Panc1 (cell line): ENCODE data around the gene PLA1A.

Source experiments
- POLR2AphosphoS5 ChIP-seq: IDR thresholded peaks from 2 replicates; pipeline ENCODE4 v1.6.1; 2012; ENCODE audit warnings: mild to moderate bottlenecking, low read depth, low read length, moderate library complexity
- SIN3A ChIP-seq: IDR thresholded peaks from 2 replicates; pipeline ENCODE4 v1.6.1; 2012; ENCODE audit warnings: low read depth, mild to moderate bottlenecking, low read length, moderate library complexity, borderline replicate concordance; ENCODE audit not compliant: insufficient read depth
- TCF7L2 ChIP-seq: IDR thresholded peaks from 2 replicates; pipeline ENCODE4 v1.6.1; 2011; ENCODE audit warnings: mild to moderate bottlenecking, low read depth, low read length, inconsistent platforms
- TF ChIP-seq, protein P1 (sequence below): fragments of 450-650 bp; IDR thresholded peaks from 2 replicates; pipeline ENCODE4 v1.5.1; 2017; ENCODE audit warnings: mild to moderate bottlenecking
- TF ChIP-seq, protein P2 (sequence below), 2 experiments: IDR thresholded peaks; 2 replicates each; pipeline ENCODE4 v1.6.1; 2011 to 2012; ENCODE audit warnings: low read depth in 2 of 2, control low read depth in 1 of 2, low read length in 1 of 2, mild to moderate bottlenecking in 1 of 2, moderate library complexity in 1 of 2; ENCODE audit not compliant: insufficient read depth in 1 of 2

DNA sequence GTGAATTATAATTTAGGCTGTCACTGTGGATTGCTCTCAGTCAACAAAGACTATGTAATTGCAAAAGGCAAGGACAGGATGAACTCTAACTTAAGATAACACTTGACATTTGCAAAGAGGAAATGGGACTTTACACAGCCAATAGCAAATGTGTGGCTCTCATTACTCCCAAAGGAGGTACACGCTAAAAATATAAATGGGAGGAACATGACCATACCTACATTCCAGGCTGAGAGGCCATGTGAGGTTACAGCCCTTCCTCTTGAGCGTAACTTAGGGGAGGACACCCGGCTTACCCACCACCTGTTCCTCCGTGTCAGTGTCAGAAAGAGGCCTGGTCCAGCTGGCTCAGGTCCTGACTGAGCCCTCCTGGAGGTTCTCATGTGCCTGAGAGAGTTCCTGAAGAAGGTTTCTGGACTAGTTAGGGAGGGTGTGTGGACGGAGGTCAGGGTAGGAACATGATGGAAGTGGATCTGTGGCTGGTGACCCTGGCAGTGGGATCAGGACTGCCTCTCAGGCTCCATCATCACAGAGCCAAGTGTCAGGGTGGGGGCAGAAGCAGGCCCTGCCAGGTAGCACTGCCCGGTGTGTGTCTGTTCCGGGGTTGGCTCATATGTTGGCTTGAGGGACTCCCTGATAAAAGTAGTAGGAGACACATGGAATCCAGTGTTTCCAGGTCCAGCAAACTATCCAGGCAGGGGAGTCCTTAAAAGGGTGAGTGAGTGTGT is 54.8 kb downstream of the PLA1A start:
- TF ChIP-seq POLR2AphosphoS5 = no peak
- TF ChIP-seq, protein P1, sequence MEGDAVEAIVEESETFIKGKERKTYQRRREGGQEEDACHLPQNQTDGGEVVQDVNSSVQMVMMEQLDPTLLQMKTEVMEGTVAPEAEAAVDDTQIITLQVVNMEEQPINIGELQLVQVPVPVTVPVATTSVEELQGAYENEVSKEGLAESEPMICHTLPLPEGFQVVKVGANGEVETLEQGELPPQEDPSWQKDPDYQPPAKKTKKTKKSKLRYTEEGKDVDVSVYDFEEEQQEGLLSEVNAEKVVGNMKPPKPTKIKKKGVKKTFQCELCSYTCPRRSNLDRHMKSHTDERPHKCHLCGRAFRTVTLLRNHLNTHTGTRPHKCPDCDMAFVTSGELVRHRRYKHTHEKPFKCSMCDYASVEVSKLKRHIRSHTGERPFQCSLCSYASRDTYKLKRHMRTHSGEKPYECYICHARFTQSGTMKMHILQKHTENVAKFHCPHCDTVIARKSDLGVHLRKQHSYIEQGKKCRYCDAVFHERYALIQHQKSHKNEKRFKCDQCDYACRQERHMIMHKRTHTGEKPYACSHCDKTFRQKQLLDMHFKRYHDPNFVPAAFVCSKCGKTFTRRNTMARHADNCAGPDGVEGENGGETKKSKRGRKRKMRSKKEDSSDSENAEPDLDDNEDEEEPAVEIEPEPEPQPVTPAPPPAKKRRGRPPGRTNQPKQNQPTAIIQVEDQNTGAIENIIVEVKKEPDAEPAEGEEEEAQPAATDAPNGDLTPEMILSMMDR = no peak
- TF ChIP-seq SIN3A = no peak
- TF ChIP-seq, protein P2, sequence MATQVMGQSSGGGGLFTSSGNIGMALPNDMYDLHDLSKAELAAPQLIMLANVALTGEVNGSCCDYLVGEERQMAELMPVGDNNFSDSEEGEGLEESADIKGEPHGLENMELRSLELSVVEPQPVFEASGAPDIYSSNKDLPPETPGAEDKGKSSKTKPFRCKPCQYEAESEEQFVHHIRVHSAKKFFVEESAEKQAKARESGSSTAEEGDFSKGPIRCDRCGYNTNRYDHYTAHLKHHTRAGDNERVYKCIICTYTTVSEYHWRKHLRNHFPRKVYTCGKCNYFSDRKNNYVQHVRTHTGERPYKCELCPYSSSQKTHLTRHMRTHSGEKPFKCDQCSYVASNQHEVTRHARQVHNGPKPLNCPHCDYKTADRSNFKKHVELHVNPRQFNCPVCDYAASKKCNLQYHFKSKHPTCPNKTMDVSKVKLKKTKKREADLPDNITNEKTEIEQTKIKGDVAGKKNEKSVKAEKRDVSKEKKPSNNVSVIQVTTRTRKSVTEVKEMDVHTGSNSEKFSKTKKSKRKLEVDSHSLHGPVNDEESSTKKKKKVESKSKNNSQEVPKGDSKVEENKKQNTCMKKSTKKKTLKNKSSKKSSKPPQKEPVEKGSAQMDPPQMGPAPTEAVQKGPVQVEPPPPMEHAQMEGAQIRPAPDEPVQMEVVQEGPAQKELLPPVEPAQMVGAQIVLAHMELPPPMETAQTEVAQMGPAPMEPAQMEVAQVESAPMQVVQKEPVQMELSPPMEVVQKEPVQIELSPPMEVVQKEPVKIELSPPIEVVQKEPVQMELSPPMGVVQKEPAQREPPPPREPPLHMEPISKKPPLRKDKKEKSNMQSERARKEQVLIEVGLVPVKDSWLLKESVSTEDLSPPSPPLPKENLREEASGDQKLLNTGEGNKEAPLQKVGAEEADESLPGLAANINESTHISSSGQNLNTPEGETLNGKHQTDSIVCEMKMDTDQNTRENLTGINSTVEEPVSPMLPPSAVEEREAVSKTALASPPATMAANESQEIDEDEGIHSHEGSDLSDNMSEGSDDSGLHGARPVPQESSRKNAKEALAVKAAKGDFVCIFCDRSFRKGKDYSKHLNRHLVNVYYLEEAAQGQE (IDR thresholded peaks at IDR 0.05; ENCODE audit: insufficient read depth in 1 of 2, low read depth in 2 of 2, low read length in 1 of 2) = no peak
- no peak for TF ChIP-seq TCF7L2
